ENCODE data around the gene GRK4. TPM values are rescaled to one million over a fixed set of nuclear protein-coding genes. Genes with fewer than 3 reads are reported as not detected.
A peak's percentile ranks its signal among the peaks of the same experiment; 100 is the strongest.

Gene GRK4
- total RNA-seq, 5 donors from 2014 or later (not counting 1 experiment from before 2014, with no cell fraction given), result 1.8 to 4.8 (median 2.5) TPM

DNA sequence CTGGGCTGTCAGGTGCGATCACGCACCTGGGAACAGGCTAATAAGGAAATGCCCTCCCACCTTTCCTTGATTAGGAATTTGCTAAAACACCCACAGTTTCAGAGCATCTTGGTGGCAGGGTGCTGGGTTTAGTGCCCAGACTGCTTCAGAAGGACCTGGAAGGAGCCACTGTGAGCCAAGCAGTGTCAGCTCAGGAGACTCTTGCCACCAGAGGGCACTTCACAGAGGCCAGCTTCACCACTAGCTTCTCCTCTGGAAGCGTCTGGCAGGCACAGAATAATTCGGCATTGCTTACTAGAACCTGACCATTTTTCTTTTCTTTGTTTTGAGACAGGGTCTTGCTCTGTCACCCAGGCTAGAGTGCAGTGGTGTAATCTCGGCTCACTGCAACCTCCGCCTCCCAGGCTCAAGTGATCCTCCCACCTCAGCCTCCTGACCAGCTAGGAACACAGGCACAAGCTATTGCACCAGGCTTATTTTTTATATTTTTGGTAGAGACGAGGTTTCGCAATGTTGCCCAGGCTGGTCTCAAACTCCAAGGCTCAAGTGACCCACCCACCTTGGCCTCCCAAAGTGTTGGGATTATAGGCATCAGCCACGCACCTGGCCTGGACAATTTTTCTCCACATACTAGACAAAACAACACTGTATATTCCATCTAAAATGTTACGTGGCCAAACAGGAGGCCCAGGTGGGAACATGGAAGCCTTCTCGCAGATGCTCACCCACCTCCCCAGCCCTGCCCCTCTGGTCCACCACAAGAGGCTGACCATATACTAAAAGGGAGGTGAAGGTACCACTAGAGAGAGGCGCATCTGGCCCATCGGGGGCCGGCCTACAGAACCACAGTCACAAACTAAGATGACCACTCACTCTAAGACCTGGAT is 14.2 kb upstream of the GRK4 start:
- H3K36me3 ChIP-seq (ENCODE audit: control insufficient read depth in 2 of 2, extremely low read depth in 1 of 2, insufficient read depth in 1 of 2, low read length in 1 of 2), result peaks cover 11 to 96% of the 10 kb centered on the region in 2 donors
- no peaks in the 10 kb centered on the region for H3K9me3 Mint-ChIP-seq
- H3K9me3 ChIP-seq, result no peaks in the 10 kb centered on the region
- DNase-seq, result peak in 1 of 35 experiments; percentile 33
- H3K4me1 Mint-ChIP-seq, result peaks cover under 1 to 8% (median 5%) of the 10 kb centered on the region in 3 donors
- CTCF ChIA-PET, result no interaction called here
- no peaks in the 10 kb centered on the region for H3K27me3 ChIP-seq (replicated peaks in 1 of 2; ENCODE audit: control insufficient read depth in 2 of 2, extremely low read depth in 1 of 2, insufficient read depth in 2 of 2, low read length in 1 of 2)
- no peaks in the 10 kb centered on the region for H3K27me3 Mint-ChIP-seq
- no peak overlapping the region for H3K27ac Mint-ChIP-seq
- H3K36me3 Mint-ChIP-seq, result peaks cover 66% of the 10 kb centered on the region
- H3K27ac ChIP-seq (ENCODE audit: low read length), result no peak overlapping the region
- H3K4me3 Mint-ChIP-seq, result no peak overlapping the region
- peak; percentile 32 to 49 (median 44) for ATAC-seq (replicated peaks in 1 of 4)
- 100% methylated on average over 5 of the region's 14 CpGs for WGBS (ENCODE audit: insufficient coverage)
- POLR2A ChIA-PET, result interaction anchor here in 1 of 2 donors (0.9 kb wide), 1 partner anchor 13 kb away, joined by 4 read pairs; no protein-coding TSS in a partner anchor
- no peak overlapping the region for H3K4me3 ChIP-seq (ENCODE audit: control insufficient read depth in 1 of 2, extremely low read depth in 1 of 2, low read length in 1 of 2)
- no peaks in the 10 kb centered on the region for H3K4me1 ChIP-seq (ENCODE audit: control insufficient read depth in 1 of 2, extremely low read depth in 1 of 2, insufficient read depth in 2 of 2, low read length in 2 of 2)

DNA sequence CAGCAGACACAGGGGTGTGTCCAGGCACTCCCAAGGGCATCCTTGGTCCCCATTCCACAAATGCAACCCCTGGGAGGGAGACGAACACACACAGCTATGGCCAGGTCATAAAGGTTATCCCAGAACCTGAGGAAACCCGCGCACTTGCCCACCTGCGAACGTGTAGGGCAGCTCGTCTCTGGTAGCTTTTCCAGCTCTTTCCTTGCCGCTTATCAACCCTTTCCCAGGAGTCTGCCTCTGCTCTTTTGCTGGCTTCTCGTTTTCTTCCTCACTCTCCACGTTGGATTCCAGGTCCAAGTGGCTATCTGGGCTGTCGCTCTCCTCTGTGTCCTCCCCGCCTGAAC is 13.6 kb upstream of the GRK4 start:
- Mint-ChIP-seq H3K27me3 (no peaks in the 10 kb centered on the region), H3K4me3 (no peak overlapping the region), H3K27ac (no peak overlapping the region), H3K36me3 (peaks cover 70% of the 10 kb centered on the region), H3K4me1 (peaks cover 7 to 14% (median 11%) of the 10 kb centered on the region in 3 donors), H3K9me3 (no peaks in the 10 kb centered on the region)
- no peak for ATAC-seq (replicated peaks in 1 of 4)
- no peak for DNase-seq
- Histone ChIP-seq H3K27ac (ENCODE audit: low read length) (no peak overlapping the region), H3K4me3 (ENCODE audit: control insufficient read depth in 1 of 2, extremely low read depth in 1 of 2, low read length in 1 of 2) (no peak overlapping the region), H3K9me3 (no peaks in the 10 kb centered on the region), H3K4me1 (ENCODE audit: control insufficient read depth in 1 of 2, extremely low read depth in 1 of 2, insufficient read depth in 2 of 2, low read length in 2 of 2) (peaks cover 0 to 6% of the 10 kb centered on the region in 2 experiments), H3K36me3 (ENCODE audit: control insufficient read depth in 2 of 2, extremely low read depth in 1 of 2, insufficient read depth in 1 of 2, low read length in 1 of 2) (peaks cover 11 to 97% of the 10 kb centered on the region in 2 donors), H3K27me3 (replicated peaks in 1 of 2; ENCODE audit: control insufficient read depth in 2 of 2, extremely low read depth in 1 of 2, insufficient read depth in 2 of 2, low read length in 1 of 2) (no peaks in the 10 kb centered on the region)
- POLR2A ChIA-PET, result no interaction called here
- 96% methylated on average over 11 of the region's 11 CpGs for WGBS (ENCODE audit: insufficient coverage)
- CTCF ChIA-PET, result no interaction called here

DNA sequence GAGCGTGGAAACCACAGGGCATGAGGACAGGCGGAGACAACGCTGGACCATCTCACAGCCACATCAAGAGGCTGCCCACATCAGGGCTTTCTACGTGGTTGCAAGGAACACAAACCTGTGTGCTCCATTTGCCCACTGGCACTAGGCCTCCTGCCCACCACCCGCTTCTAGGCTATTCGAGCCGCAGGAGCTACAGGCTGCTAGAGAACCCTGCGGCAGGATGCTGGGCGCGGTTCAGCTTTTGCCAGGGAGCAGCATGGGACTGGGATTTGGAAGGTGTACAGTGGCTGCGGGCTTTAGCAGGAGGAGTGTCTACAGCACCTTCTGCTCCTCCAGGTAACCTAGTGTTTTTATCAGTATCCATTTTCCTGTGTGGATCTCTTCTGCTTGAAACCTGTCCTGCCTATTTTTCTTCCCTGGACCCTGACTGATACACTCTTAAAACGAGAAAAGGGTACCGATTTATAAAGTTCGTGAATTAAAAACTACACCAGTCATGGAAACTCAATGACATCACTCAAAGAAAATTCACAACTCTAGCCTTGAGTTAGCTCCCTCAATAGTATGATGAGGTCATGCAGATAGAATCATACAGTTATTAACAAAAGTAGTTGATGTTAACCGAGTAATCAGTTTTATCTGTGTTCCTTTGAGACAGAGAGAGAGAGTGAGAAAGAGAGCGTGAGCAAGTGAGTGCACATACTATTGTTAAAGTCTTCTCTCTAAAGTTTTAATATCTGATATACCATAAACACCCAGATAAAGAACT is 13.0 kb upstream of the GRK4 start:
- Histone ChIP-seq H3K36me3 (ENCODE audit: control insufficient read depth in 2 of 2, extremely low read depth in 1 of 2, insufficient read depth in 1 of 2, low read length in 1 of 2) (peaks cover 11 to 93% of the 10 kb centered on the region in 2 donors), H3K4me1 (ENCODE audit: control insufficient read depth in 1 of 2, extremely low read depth in 1 of 2, insufficient read depth in 2 of 2, low read length in 2 of 2) (peaks cover 0 to 10% of the 10 kb centered on the region in 2 experiments), H3K27me3 (replicated peaks in 1 of 2; ENCODE audit: control insufficient read depth in 2 of 2, extremely low read depth in 1 of 2, insufficient read depth in 2 of 2, low read length in 1 of 2) (no peaks in the 10 kb centered on the region), H3K4me3 (ENCODE audit: control insufficient read depth in 1 of 2, extremely low read depth in 1 of 2, low read length in 1 of 2) (no peak overlapping the region), H3K27ac (ENCODE audit: low read length) (no peak overlapping the region), H3K9me3 (no peaks in the 10 kb centered on the region)
- ChIA-PET POLR2A (no interaction called here), CTCF (interaction anchor here in 1 of 2 donors (0.9 kb wide), 1 partner anchor 10 kb away, joined by 4 read pairs; no protein-coding TSS in a partner anchor)
- Mint-ChIP-seq H3K4me3 (no peak overlapping the region), H3K4me1 (peaks cover 9 to 16% (median 14%) of the 10 kb centered on the region in 3 donors), H3K9me3 (no peaks in the 10 kb centered on the region), H3K27me3 (no peaks in the 10 kb centered on the region), H3K36me3 (peaks cover 64% of the 10 kb centered on the region), H3K27ac (no peak overlapping the region)
- DNase-seq (no peak), ATAC-seq (replicated peaks in 1 of 4) (no peak)
- whole genome bisulfite sequencing (ENCODE audit: insufficient coverage), result 94% methylated on average over 13 of the region's 16 CpGs

DNA sequence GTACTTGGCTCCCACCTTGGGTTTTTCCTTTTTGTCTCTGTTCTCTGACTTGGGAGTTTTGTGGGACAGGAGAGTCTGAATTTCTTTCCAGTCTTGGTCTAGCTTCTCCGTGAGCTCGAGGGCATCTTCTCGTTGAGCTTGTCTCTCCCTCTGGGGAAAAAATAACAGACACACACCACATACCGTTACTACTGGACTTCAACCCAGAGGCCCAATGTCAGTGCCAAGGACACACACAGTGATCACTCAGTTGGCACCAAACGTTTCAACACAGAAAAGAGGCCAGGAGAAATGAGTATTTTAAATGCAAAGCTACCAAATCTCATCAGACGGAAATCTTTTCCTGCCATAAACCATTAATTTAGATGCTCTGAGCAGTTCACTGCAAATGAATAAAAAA is 9.9 kb upstream of the GRK4 start:
- Histone ChIP-seq H3K27me3 (replicated peaks in 1 of 2; ENCODE audit: control insufficient read depth in 2 of 2, extremely low read depth in 1 of 2, insufficient read depth in 2 of 2, low read length in 1 of 2) (no peaks in the 10 kb centered on the region), H3K4me3 (ENCODE audit: control insufficient read depth in 1 of 2, extremely low read depth in 1 of 2, low read length in 1 of 2) (no peak overlapping the region), H3K4me1 (ENCODE audit: control insufficient read depth in 1 of 2, extremely low read depth in 1 of 2, insufficient read depth in 2 of 2, low read length in 2 of 2) (peaks cover 0 to 22% of the 10 kb centered on the region in 2 experiments), H3K36me3 (ENCODE audit: control insufficient read depth in 2 of 2, extremely low read depth in 1 of 2, insufficient read depth in 1 of 2, low read length in 1 of 2) (peaks cover 13 to 94% of the 10 kb centered on the region in 2 donors), H3K9me3 (no peaks in the 10 kb centered on the region), H3K27ac (ENCODE audit: low read length) (peak overlapping the region; percentile 68)
- H3K4me1 Mint-ChIP-seq, result peaks cover 26 to 34% (median 28%) of the 10 kb centered on the region in 3 donors
- no peak for DNase-seq
- H3K9me3 Mint-ChIP-seq, result no peaks in the 10 kb centered on the region
- ChIA-PET CTCF (interaction anchor here in 1 of 2 donors (1.0 to 1.9 kb wide), 2 partner anchors 9 to 17 kb away, joined by 5 to 8 read pairs; no protein-coding TSS in a partner anchor), POLR2A (no interaction called here)
- 67% methylated on average over 2 of the region's 6 CpGs for WGBS (ENCODE audit: insufficient coverage)
- H3K4me3 Mint-ChIP-seq, result no peak overlapping the region
- peak overlapping the region; percentile 85 to 92 for H3K27ac Mint-ChIP-seq
- H3K36me3 Mint-ChIP-seq, result peaks cover 67% of the 10 kb centered on the region
- no peak for ATAC-seq (replicated peaks in 1 of 4)
- H3K27me3 Mint-ChIP-seq, result no peaks in the 10 kb centered on the region

DNA sequence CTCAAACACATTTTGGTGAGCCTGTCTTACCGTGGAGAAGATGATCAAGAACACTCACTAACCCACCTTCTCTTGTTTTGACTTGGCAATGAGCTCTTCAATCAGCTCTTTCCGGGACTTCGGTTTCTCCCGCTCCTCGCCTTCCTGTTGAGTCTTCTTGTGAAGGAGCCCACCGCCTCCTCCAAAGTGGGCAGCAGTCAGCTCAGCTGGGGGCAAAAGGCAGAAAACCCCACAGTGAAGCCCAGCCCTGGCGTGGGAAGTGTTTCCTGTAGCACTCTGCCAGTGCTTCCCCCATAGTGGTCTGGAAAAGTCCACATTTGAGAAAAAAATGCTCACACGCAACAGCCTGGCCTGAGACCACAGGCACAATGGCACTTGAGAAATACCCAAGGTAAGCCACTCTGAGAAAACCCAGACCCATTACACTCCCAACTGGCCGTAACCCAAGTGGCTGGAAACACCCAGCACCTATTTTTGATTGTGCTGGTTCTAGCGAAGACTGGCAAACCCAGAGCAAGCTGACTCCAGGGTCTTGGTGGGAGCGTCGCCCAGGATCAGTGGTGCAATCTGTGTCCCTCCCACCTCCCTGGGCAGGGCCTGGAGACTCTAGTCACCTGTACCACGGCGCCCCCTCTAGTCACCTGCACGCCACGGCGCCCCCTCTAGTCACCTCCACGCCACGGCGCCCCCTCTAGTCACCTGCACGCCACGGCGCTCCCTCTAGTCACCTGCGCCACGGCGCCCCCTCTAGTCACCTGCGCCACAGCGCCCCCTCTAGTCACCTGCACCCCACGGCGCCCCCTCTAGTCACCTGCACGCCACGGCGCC is 8.8 kb upstream of the GRK4 start:
- Mint-ChIP-seq H3K27ac (peak overlapping the region; percentile 85 to 92), H3K36me3 (peaks cover 63% of the 10 kb centered on the region), H3K9me3 (no peaks in the 10 kb centered on the region), H3K27me3 (no peaks in the 10 kb centered on the region), H3K4me3 (peak overlapping the region in 1 of 3 donors; percentile 9), H3K4me1 (peaks cover 32 to 42% (median 37%) of the 10 kb centered on the region in 3 donors)
- Histone ChIP-seq H3K36me3 (ENCODE audit: control insufficient read depth in 2 of 2, extremely low read depth in 1 of 2, insufficient read depth in 1 of 2, low read length in 1 of 2) (peaks cover 10 to 89% of the 10 kb centered on the region in 2 donors), H3K4me1 (ENCODE audit: control insufficient read depth in 1 of 2, extremely low read depth in 1 of 2, insufficient read depth in 2 of 2, low read length in 2 of 2) (peaks cover 0 to 24% of the 10 kb centered on the region in 2 experiments), H3K27me3 (replicated peaks in 1 of 2; ENCODE audit: control insufficient read depth in 2 of 2, extremely low read depth in 1 of 2, insufficient read depth in 2 of 2, low read length in 1 of 2) (no peaks in the 10 kb centered on the region), H3K4me3 (ENCODE audit: control insufficient read depth in 1 of 2, extremely low read depth in 1 of 2, low read length in 1 of 2) (no peak overlapping the region), H3K9me3 (no peaks in the 10 kb centered on the region), H3K27ac (ENCODE audit: low read length) (peak overlapping the region; percentile 68)
- WGBS (ENCODE audit: insufficient coverage), result 14% methylated on average over 10 of the region's 33 CpGs
- POLR2A ChIA-PET, result interaction anchor here in 1 of 2 donors (0.5 to 0.7 kb wide), 3 partner anchors 11 to 417 kb away, joined by 3 to 4 read pairs (median 4); no protein-coding TSS in a partner anchor
- ATAC-seq (replicated peaks in 1 of 4) (peak; percentile 46 to 80 (median 53)), DNase-seq (peak in 18 of 35 experiments; percentile 26 to 76 (median 44))
- CTCF ChIA-PET, result interaction anchor here in 1 of 2 donors (0.8 to 1.9 kb wide), 6 partner anchors 9 to 1770 kb away, joined by 3 to 8 read pairs (median 4); partner anchors contain the start of genes GRK4, NOP14 and TNIP2
